Endothelial cell (in vitro differentiated cells): ENCODE results near the gene CPT1C. TPM values are rescaled to one million over a fixed set of nuclear protein-coding genes. Genes with fewer than 3 reads are reported as not detected.

ENCODE experiments used
- DNase-seq: peaks from one replicate; pipeline ENCODE4 v3.0.0; 2021; ENCODE audit warnings: low spot score
- H3K27ac Mint-ChIP-seq: one replicate; pipeline ENCODE4 v1.8.0; 2021; ENCODE audit warnings: mixed read lengths, inconsistent platforms; ENCODE audit not compliant: unreplicated experiment
- H3K27me3 Mint-ChIP-seq: one replicate; pipeline ENCODE4 v1.8.0; 2021; ENCODE audit warnings: mild to moderate bottlenecking, moderate library complexity, mixed read lengths, inconsistent platforms; ENCODE audit not compliant: unreplicated experiment
- H3K36me3 Mint-ChIP-seq: one replicate; pipeline ENCODE4 v1.8.0; 2021; ENCODE audit warnings: mild to moderate bottlenecking, low read depth, mixed read lengths, inconsistent platforms; ENCODE audit not compliant: unreplicated experiment
- H3K4me1 Mint-ChIP-seq: one replicate; pipeline ENCODE4 v1.8.0; 2021; ENCODE audit warnings: mild to moderate bottlenecking, mixed read lengths, inconsistent platforms; ENCODE audit not compliant: unreplicated experiment
- H3K4me3 Mint-ChIP-seq: one replicate; pipeline ENCODE4 v1.8.0; 2021; ENCODE audit warnings: mild to moderate bottlenecking, mixed read lengths, inconsistent platforms; ENCODE audit not compliant: unreplicated experiment
- H3K9me3 Mint-ChIP-seq: one replicate; pipeline ENCODE4 v1.8.0; 2021; ENCODE audit warnings: mixed read lengths, inconsistent platforms; ENCODE audit not compliant: unreplicated experiment
- microRNA-seq: library from miRNA; unstranded; fragments of <30 nt; microRNA quantifications from one replicate; pipeline ENCODE4, GENCODE V29; 2020; ENCODE audit not compliant: unreplicated experiment
- total RNA-seq: library from RNA; stranded (reverse); fragmentation: NEBNext Ultra II Directional; extraction: Animal tissue kit (Norgen Biotek cat#: 25700); gene quantifications from one replicate; pipeline ENCODE4 v1.2.1, GENCODE V29; 2021; ENCODE audit not compliant: unreplicated experiment
- TF ChIP-seq, protein P1 (sequence below): fragments of 200-600 bp; sonication (generic); IDR thresholded peaks from one replicate; pipeline ENCODE4 v1.5.0; 2021; ENCODE audit warnings: antibody characterized with exemption; ENCODE audit not compliant: unreplicated experiment

The CPT1C gene
- total RNA-seq, 1 donor from 2014 or later = 94.1 TPM

DNA sequence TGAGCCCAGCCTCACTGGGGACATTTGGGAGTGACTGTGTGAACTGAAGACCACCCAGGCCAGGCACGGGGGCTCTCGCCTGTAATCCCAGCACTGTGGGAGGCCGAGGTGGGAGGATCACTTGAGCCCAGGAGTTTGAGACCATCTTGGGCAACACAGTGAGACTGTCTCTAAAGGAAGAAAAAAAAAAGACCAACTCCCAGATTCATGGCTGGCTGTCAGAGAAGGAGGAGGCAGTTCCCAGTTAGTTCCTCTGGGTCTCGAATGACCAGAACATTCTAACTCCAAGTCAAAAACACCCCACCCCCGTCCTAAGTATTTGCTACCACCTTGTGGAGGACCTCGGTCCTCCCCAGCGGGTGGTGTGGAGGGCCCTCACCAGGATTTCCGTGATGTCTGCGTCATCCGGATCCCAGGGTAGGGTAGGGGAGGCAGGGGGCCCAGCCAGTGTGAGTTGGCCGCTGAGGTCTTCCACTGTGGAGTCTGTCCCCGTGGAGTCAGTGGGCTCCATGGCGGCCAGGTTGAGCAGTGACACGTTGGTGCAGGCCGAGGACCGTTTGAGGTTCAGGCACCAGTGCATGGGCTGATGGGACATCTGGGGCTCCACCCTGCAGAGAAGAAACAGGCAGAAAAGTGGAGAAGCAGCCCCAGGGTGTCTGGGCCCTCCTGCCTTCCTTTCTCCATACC is 70.9 kb downstream of the CPT1C start:
- Mint-ChIP-seq H3K4me1 (peaks cover 7% of the 10 kb centered on the region), H3K27ac (peak overlapping the region; percentile 36), H3K4me3 (no peak overlapping the region), H3K27me3 (peaks cover 14% of the 10 kb centered on the region), H3K9me3 (no peaks in the 10 kb centered on the region), H3K36me3 (no peaks in the 10 kb centered on the region)
- TF ChIP-seq, protein P1, sequence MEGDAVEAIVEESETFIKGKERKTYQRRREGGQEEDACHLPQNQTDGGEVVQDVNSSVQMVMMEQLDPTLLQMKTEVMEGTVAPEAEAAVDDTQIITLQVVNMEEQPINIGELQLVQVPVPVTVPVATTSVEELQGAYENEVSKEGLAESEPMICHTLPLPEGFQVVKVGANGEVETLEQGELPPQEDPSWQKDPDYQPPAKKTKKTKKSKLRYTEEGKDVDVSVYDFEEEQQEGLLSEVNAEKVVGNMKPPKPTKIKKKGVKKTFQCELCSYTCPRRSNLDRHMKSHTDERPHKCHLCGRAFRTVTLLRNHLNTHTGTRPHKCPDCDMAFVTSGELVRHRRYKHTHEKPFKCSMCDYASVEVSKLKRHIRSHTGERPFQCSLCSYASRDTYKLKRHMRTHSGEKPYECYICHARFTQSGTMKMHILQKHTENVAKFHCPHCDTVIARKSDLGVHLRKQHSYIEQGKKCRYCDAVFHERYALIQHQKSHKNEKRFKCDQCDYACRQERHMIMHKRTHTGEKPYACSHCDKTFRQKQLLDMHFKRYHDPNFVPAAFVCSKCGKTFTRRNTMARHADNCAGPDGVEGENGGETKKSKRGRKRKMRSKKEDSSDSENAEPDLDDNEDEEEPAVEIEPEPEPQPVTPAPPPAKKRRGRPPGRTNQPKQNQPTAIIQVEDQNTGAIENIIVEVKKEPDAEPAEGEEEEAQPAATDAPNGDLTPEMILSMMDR = no peak
- peak; percentile 30 for DNase-seq

DNA sequence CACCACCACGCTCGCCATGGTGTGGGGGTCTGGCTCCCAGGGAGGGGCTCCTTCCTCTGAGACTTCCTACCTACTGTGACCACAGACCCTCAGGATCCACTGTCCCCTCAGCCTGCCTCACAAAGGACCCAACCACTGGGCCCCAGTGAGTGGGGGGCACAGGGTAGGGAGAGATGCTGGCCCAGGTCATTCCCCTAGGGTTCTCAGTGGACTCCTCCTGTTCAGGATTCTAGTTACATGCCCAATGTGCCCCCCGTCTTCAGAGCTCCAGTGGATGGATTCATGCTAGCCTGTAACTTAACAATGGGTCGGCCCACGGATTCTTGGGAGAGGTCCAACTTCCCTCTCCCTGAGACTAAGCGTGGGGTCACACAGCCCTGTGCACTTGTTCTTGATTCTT is 72.3 kb downstream of the CPT1C start, which contains the start of gene TSKS:
TSKS (minus strand) TSS at position 77 of the 400 bp plus-strand sequence; CDS start at position 18, 59 bp downstream.
- TF ChIP-seq, protein P1 = no peak
- peaks cover 22% of the 10 kb centered on the region for H3K27me3 Mint-ChIP-seq
- no peak within 1 kb of the TSS for H3K27ac Mint-ChIP-seq
- H3K9me3 Mint-ChIP-seq = no peaks in the 10 kb centered on the region
- peaks cover 2% of the 10 kb centered on the region for H3K36me3 Mint-ChIP-seq
- no peak for DNase-seq
- H3K4me3 Mint-ChIP-seq = no peak within 1 kb of the TSS
- H3K4me1 Mint-ChIP-seq = peaks cover 19% of the 10 kb centered on the region

Small RNA genes lying within 50 kb of the gene (microRNA-seq; reads per million reads assigned to microRNA genes)
- 1.3 reads per million, percentile 18 among the genes with 10 or more reads in this experiment for gene MIR5088

Other genes starting within 250 kb of the CPT1C start
- gene SLC17A7, start 249.6 kb upstream of the CPT1C start, total RNA-seq = 0.92 TPM
- gene PIH1D1, start 239.3 kb upstream of the CPT1C start, total RNA-seq = 78.8 TPM
- gene ALDH16A1, start 237.9 kb upstream of the CPT1C start, total RNA-seq = 49.6 TPM
- 1.4 TPM for gene FLT3LG, start 216.9 kb upstream of the CPT1C start, total RNA-seq
- gene RPL13A, start 203.5 kb upstream of the CPT1C start, total RNA-seq = 2,762 TPM
- gene RPS11, start 194.7 kb upstream of the CPT1C start, total RNA-seq = 2,099 TPM
- 127 TPM for gene FCGRT, start 178.5 kb upstream of the CPT1C start, total RNA-seq
- 19.4 TPM for gene RCN3, start 163.1 kb upstream of the CPT1C start, total RNA-seq
- 76.3 TPM for gene NOSIP, start 110.6 kb upstream of the CPT1C start, total RNA-seq
- 2.4 TPM for gene PRRG2, start 109.8 kb upstream of the CPT1C start, total RNA-seq
- 38.8 TPM for gene PRR12, start 99.9 kb upstream of the CPT1C start, total RNA-seq
- gene RRAS, start 51.0 kb upstream of the CPT1C start, total RNA-seq = 23.9 TPM
- gene SCAF1, start 48.9 kb upstream of the CPT1C start, total RNA-seq = 90.3 TPM
- 76.1 TPM for gene IRF3, start 25.3 kb upstream of the CPT1C start, total RNA-seq
- gene BCL2L12, start 25.2 kb upstream of the CPT1C start, total RNA-seq = 50.1 TPM
- 175 TPM for gene PRMT1, start 13.8 kb upstream of the CPT1C start, total RNA-seq
- 5.3 TPM for gene ADM5, start 1.5 kb upstream of the CPT1C start, total RNA-seq
- gene TSKS, start 72.2 kb downstream of the CPT1C start, total RNA-seq = not detected
- 191 TPM for gene AP2A1, start 75.9 kb downstream of the CPT1C start, total RNA-seq
- gene FUZ, start 122.2 kb downstream of the CPT1C start, total RNA-seq = 15.6 TPM
- gene MED25, start 127.2 kb downstream of the CPT1C start, total RNA-seq = 117 TPM
- gene PTOV1, start 160.0 kb downstream of the CPT1C start, total RNA-seq = 231 TPM
- gene PNKP, start 176.5 kb downstream of the CPT1C start, total RNA-seq = 96.0 TPM
- 48.2 TPM for gene AKT1S1, start 186.2 kb downstream of the CPT1C start, total RNA-seq
- 36.8 TPM for gene TBC1D17, start 186.6 kb downstream of the CPT1C start, total RNA-seq
- gene IL4I1, start 205.8 kb downstream of the CPT1C start, total RNA-seq = 0.90 TPM
- gene ATF5, start 238.1 kb downstream of the CPT1C start, total RNA-seq = 15.8 TPM
- gene NUP62, start 238.4 kb downstream of the CPT1C start, total RNA-seq = 60.9 TPM